ENCODE results near the gene MBTPS1.

The MBTPS1 gene

DNA sequence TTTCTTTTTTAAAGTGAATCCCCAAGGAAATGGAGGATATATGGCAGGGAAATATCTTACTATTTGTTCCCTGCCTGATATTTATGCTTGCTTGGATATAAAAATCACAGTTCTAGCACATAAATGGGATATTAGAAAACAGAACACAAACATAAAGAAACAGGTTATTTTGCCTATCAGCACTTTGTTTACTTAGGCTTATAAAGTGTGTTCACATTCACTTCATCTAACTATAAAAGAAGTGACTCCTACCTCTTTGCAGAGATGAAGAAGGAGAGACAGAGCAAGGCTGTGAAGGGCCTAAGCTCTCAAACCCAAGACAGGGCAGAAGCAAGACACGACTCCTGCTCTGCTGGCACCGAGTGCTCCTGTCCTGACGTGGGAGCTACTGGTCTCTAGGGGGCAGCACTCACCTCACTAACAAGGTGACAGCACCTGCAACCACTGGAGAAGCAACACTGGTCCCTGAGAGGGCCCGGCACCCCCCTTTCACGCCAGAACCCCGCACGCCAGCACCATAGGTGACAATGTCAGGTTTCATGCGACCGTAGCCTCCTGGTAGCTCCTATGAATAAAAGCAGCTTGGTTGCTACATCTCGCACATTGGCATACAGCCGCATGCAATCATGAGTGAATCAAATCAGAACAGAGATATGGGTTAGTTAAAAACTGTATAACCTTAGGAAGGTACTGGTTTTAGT, 32.0 kb downstream of the MBTPS1 start:
- Histone ChIP-seq H3K9me3 (ENCODE audit: control insufficient read depth in 1 of 2, low read length in 2 of 2) (no peaks in the 10 kb centered on the region), H3K4me3 (ENCODE audit: low read depth in 1 of 2, low read length in 2 of 2) (no peak overlapping the region), H3K27ac (ENCODE audit: low read length) (no peak overlapping the region), H3K27me3 (ENCODE audit: low read depth, low read length) (no peaks in the 10 kb centered on the region), H3K36me3 (ENCODE audit: control insufficient read depth in 1 of 2, insufficient read depth in 2 of 2, low read length in 2 of 2) (peaks cover 62 to 68% of the 10 kb centered on the region in 2 donors), H3K4me1 (ENCODE audit: control insufficient read depth in 1 of 2, insufficient read depth in 2 of 2, low read length in 2 of 2) (no peaks in the 10 kb centered on the region)

DNA sequence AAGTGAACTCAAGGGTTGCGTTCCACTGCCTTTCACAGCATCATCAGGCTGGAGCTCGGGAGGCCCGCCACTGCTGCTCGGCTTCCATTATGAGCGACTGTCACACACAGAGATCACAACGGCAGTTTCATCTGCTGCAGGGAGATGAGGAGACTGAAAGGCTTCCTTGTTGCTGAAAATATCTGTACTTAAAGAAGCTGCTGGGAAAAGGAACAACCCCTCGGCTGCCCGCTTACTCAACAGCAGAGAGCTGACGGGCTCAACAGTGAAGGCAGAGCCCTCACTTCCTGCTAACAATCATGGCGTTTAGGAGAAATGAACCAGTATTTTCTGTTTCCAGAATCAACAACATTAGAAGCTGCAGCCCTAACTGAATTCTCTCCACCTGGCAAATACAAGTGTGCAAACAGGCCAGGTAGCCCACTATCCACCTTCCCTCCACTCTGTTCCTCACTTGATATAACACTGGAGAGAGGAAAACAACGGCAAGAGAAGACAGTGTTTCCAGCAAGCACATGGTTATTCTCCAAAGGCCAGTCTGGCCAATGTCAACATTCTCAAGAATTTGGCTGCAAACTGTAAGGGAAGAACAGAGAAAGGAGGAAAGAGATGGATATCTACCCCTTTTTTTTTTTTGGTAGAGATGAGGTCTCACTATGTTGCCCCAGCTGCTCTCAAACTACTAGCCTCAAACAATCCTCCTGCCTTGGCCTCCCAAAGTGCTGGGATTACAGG, 33.7 kb downstream of the MBTPS1 start:
- Histone ChIP-seq H3K4me1 (ENCODE audit: control insufficient read depth in 1 of 2, insufficient read depth in 2 of 2, low read length in 2 of 2) (no peaks in the 10 kb centered on the region), H3K27me3 (ENCODE audit: low read depth, low read length) (no peaks in the 10 kb centered on the region), H3K9me3 (ENCODE audit: control insufficient read depth in 1 of 2, low read length in 2 of 2) (no peaks in the 10 kb centered on the region), H3K36me3 (ENCODE audit: control insufficient read depth in 1 of 2, insufficient read depth in 2 of 2, low read length in 2 of 2) (peaks cover 53 to 62% of the 10 kb centered on the region in 2 donors), H3K27ac (ENCODE audit: low read length) (no peak overlapping the region), H3K4me3 (ENCODE audit: low read depth in 1 of 2, low read length in 2 of 2) (no peak overlapping the region)

DNA sequence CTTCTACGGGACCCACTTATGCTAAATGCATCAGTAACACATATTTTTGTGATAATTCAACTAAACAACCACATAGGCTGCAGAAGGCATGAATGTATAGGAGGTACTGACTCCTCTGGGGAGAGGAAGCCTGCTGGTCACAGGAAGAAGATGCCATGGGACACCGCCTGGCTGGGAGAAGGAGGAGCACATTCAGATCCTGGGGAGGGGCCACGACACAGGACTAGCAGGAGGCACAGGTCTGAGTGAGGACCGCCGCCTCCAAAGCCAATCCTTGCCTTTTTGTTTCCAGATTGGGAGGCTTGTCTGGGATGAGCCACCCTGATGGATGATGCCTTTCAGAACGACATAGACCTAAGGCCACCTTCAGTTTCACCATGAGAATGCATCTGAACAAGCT, 34.6 kb downstream of the MBTPS1 start:
- peaks cover 48 to 56% of the 10 kb centered on the region in 2 donors for H3K36me3 ChIP-seq (ENCODE audit: control insufficient read depth in 1 of 2, insufficient read depth in 2 of 2, low read length in 2 of 2)
- H3K27ac ChIP-seq (ENCODE audit: low read length), result no peak overlapping the region
- H3K4me3 ChIP-seq (ENCODE audit: low read depth in 1 of 2, low read length in 2 of 2), result no peak overlapping the region
- H3K27me3 ChIP-seq (ENCODE audit: low read depth, low read length), result no peaks in the 10 kb centered on the region
- H3K4me1 ChIP-seq (ENCODE audit: control insufficient read depth in 1 of 2, insufficient read depth in 2 of 2, low read length in 2 of 2), result no peaks in the 10 kb centered on the region
- no peaks in the 10 kb centered on the region for H3K9me3 ChIP-seq (ENCODE audit: control insufficient read depth in 1 of 2, low read length in 2 of 2)

DNA sequence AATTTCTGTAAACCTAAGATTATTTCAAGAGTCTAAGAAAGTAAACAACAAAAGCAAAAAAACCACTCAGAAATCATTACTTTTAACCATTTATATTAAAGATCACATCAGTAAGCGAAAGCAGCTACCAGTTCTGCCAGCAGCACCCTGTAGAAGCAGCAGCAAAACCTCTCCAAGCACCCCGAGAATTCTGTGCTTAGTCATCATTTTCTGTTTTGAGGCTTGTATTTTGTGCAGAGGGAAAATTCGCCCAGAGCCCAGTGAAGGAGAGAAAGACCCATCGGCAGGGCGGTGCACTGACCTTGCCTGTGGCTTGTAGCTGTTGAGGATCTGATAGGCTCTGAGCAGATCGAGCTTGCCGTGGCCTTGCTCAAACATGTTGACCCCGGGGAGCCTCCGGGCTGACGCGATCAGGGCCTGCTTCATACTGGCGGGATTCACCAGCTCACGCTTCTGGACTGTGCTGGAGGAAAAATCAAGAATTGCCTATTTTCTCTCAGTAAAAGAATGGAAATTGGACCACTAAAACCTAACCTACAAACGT, 35.2 kb downstream of the MBTPS1 start:
- Histone ChIP-seq H3K27ac (ENCODE audit: low read length) (no peak overlapping the region), H3K36me3 (ENCODE audit: control insufficient read depth in 1 of 2, insufficient read depth in 2 of 2, low read length in 2 of 2) (peaks cover 42 to 55% of the 10 kb centered on the region in 2 donors)

DNA sequence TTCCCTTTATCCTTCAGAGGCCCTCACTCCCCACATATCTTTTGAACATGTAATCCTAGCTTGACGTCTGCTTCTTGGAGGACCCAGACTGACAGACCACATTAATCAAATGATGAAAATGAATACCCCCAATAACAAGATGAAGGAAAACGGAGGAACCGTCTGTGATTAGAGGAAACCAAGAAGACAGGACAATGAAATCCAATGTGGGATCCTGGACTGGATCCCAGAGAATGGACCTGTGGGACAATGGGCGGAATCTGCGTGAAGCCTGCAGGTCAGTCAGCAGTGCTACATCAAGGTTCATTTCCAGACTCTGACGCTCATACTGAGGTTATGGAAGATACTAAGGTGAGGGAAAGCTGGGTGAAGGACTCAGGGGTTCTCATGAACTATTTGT, 35.9 kb downstream of the MBTPS1 start:
- Histone ChIP-seq H3K36me3 (ENCODE audit: control insufficient read depth in 1 of 2, insufficient read depth in 2 of 2, low read length in 2 of 2) (peaks cover 35 to 50% of the 10 kb centered on the region in 2 donors), H3K4me1 (ENCODE audit: control insufficient read depth in 1 of 2, insufficient read depth in 2 of 2, low read length in 2 of 2) (no peaks in the 10 kb centered on the region), H3K9me3 (ENCODE audit: control insufficient read depth in 1 of 2, low read length in 2 of 2) (no peaks in the 10 kb centered on the region), H3K27ac (ENCODE audit: low read length) (no peak overlapping the region), H3K27me3 (ENCODE audit: low read depth, low read length) (no peaks in the 10 kb centered on the region), H3K4me3 (ENCODE audit: low read depth in 1 of 2, low read length in 2 of 2) (no peak overlapping the region)

More for the DNA sequence above, 35.2 kb downstream of the MBTPS1 start:
- H3K27me3 ChIP-seq (ENCODE audit: low read depth, low read length), result no peaks in the 10 kb centered on the region
- H3K9me3 ChIP-seq (ENCODE audit: control insufficient read depth in 1 of 2, low read length in 2 of 2), result no peaks in the 10 kb centered on the region
- no peaks in the 10 kb centered on the region for H3K4me1 ChIP-seq (ENCODE audit: control insufficient read depth in 1 of 2, insufficient read depth in 2 of 2, low read length in 2 of 2)
- H3K4me3 ChIP-seq (ENCODE audit: low read depth in 1 of 2, low read length in 2 of 2), result no peak overlapping the region

DNA sequence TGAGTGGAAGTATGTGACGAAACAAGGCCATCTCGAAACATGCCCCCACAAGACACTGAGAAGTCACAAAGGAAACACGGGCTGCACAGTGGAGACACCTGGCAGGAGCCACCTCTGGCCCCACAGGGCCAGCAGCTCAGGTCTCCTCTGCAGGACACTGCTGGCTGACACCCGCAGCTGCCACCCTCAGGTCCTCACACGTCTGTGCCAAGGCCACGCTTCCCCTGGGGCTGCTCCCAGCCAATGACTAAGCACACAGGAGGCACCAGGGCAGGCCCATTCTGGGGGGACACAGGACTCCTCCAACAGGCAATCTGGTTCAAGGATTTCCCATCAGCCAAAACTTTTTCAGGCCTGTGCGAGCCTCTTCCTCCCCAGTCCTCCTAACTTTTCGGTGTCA, 36.4 kb downstream of the MBTPS1 start:
- Histone ChIP-seq H3K27ac (ENCODE audit: low read length) (no peak overlapping the region), H3K4me3 (ENCODE audit: low read depth in 1 of 2, low read length in 2 of 2) (no peak overlapping the region), H3K4me1 (ENCODE audit: control insufficient read depth in 1 of 2, insufficient read depth in 2 of 2, low read length in 2 of 2) (no peaks in the 10 kb centered on the region), H3K36me3 (ENCODE audit: control insufficient read depth in 1 of 2, insufficient read depth in 2 of 2, low read length in 2 of 2) (peaks cover 39 to 54% of the 10 kb centered on the region in 2 donors), H3K9me3 (ENCODE audit: control insufficient read depth in 1 of 2, low read length in 2 of 2) (no peaks in the 10 kb centered on the region), H3K27me3 (ENCODE audit: low read depth, low read length) (no peaks in the 10 kb centered on the region)

DNA sequence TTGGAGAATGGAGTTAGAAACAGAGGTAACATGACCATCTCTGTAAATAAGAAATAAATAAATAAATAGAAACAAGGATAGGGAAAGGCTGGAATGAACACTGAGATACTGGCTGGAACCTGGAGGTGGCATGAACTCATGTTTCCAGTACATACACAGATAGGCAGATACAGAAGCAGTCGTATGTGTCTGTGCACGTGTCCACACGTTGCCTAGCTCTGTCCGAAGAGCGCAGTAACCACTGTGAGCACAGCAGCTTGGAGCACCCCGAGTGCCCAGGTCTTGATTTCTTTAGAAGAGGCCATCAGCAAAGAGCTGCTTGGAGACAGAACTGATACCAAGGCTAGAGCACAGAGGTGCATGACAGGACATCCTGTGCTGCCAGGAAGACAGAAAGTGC, 37.1 kb downstream of the MBTPS1 start:
- Histone ChIP-seq H3K4me3 (ENCODE audit: low read depth in 1 of 2, low read length in 2 of 2) (no peak overlapping the region), H3K4me1 (ENCODE audit: control insufficient read depth in 1 of 2, insufficient read depth in 2 of 2, low read length in 2 of 2) (no peaks in the 10 kb centered on the region), H3K36me3 (ENCODE audit: control insufficient read depth in 1 of 2, insufficient read depth in 2 of 2, low read length in 2 of 2) (peaks cover 46 to 61% of the 10 kb centered on the region in 2 donors), H3K27me3 (ENCODE audit: low read depth, low read length) (no peaks in the 10 kb centered on the region), H3K27ac (ENCODE audit: low read length) (no peak overlapping the region), H3K9me3 (ENCODE audit: control insufficient read depth in 1 of 2, low read length in 2 of 2) (no peaks in the 10 kb centered on the region)

DNA sequence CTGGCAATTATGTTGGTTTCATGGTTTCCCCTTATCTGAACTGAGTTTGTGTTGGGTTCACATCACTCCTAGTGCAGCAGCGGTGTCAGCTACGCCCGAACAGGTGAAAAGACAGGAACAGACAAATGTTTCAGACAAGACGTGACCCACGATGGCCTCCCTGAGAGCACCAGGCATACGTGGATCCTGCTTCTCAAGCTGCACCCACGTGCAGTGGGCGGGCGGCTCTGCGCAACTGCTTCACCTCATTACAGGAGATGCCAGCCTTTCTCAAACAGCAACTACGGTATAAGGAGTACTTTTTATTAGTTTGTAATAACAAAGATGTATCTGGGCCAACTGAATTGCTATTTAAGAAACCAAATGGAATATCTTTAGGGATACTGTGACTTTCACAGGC, 41.4 kb downstream of the MBTPS1 start:
- Histone ChIP-seq H3K4me1 (ENCODE audit: control insufficient read depth in 1 of 2, insufficient read depth in 2 of 2, low read length in 2 of 2) (no peaks in the 10 kb centered on the region), H3K27ac (ENCODE audit: low read length) (no peak overlapping the region), H3K9me3 (ENCODE audit: control insufficient read depth in 1 of 2, low read length in 2 of 2) (no peaks in the 10 kb centered on the region), H3K36me3 (ENCODE audit: control insufficient read depth in 1 of 2, insufficient read depth in 2 of 2, low read length in 2 of 2) (peaks cover 42 to 73% of the 10 kb centered on the region in 2 donors), H3K4me3 (ENCODE audit: low read depth in 1 of 2, low read length in 2 of 2) (no peak overlapping the region), H3K27me3 (ENCODE audit: low read depth, low read length) (no peaks in the 10 kb centered on the region)

DNA sequence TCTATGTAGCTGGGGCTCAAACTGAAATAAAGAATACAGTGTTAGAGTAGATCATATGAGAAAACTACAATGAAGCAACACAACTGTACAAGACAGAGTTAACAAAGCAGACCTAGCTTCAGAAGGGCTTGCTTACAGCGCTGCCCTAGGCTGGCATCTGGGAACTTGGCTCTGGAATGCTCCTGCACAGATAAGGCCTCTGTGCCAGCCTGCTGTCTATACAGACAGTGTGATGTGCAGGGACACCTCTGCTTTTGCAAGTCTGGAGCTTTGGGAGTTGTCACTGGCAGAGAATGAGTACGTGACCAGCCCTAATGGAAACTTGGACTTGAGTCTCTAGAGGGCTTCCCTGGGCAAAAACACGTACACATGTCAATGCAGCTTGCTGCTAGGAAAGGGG, 42.0 kb downstream of the MBTPS1 start:
- no peaks in the 10 kb centered on the region for H3K4me1 ChIP-seq (ENCODE audit: control insufficient read depth in 1 of 2, insufficient read depth in 2 of 2, low read length in 2 of 2)
- no peak overlapping the region for H3K27ac ChIP-seq (ENCODE audit: low read length)
- H3K36me3 ChIP-seq (ENCODE audit: control insufficient read depth in 1 of 2, insufficient read depth in 2 of 2, low read length in 2 of 2), result peaks cover 42 to 73% of the 10 kb centered on the region in 2 donors
- H3K4me3 ChIP-seq (ENCODE audit: low read depth in 1 of 2, low read length in 2 of 2), result no peak overlapping the region
- H3K9me3 ChIP-seq (ENCODE audit: control insufficient read depth in 1 of 2, low read length in 2 of 2), result no peaks in the 10 kb centered on the region
- no peaks in the 10 kb centered on the region for H3K27me3 ChIP-seq (ENCODE audit: low read depth, low read length)

DNA sequence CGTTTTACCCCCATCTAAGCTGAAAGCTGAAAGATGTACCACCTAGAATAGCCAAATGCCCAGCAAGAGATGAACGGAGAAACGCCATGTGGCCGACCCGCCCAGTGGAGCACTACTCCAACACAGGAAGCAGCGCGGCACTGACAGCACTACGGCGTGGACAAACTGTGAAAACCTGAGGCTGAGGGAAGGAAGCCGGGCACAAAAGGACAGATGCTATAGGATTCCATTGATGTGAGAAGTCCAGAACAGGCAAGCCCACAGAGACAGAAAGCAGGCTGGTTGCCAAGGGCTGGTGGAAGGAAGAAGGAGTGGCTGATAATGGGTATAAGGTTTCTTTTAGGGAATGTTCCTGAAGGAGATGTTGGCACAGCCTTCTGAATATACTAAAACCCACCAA, 44.7 kb downstream of the MBTPS1 start:
- Histone ChIP-seq H3K4me3 (ENCODE audit: low read depth in 1 of 2, low read length in 2 of 2) (no peak overlapping the region), H3K9me3 (ENCODE audit: control insufficient read depth in 1 of 2, low read length in 2 of 2) (no peaks in the 10 kb centered on the region), H3K36me3 (ENCODE audit: control insufficient read depth in 1 of 2, insufficient read depth in 2 of 2, low read length in 2 of 2) (peaks cover 68 to 83% of the 10 kb centered on the region in 2 donors), H3K27me3 (ENCODE audit: low read depth, low read length) (no peaks in the 10 kb centered on the region), H3K27ac (ENCODE audit: low read length) (no peak overlapping the region), H3K4me1 (ENCODE audit: control insufficient read depth in 1 of 2, insufficient read depth in 2 of 2, low read length in 2 of 2) (no peaks in the 10 kb centered on the region)

DNA sequence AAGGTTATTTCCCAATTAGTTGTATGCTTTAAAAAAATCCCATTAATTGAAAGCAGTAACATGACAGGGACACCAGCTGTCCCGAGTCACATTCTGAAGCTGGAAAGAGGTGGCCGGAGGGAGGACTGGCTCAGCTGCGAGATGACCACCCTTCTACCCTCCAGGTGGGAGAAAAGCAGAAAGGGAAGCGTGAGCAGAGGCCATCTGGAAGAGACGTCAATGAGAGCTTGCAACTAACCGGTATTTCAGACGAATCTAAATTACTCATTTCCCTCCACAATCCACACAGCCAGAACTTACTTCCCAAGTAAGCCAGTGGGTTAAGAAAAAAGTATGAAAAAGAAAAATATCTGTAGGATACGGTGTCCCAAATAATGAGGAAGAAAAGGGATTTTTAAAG, 45.6 kb downstream of the MBTPS1 start:
- Histone ChIP-seq H3K4me1 (ENCODE audit: control insufficient read depth in 1 of 2, insufficient read depth in 2 of 2, low read length in 2 of 2) (no peaks in the 10 kb centered on the region), H3K27me3 (ENCODE audit: low read depth, low read length) (no peaks in the 10 kb centered on the region), H3K36me3 (ENCODE audit: control insufficient read depth in 1 of 2, insufficient read depth in 2 of 2, low read length in 2 of 2) (peaks cover 76 to 83% of the 10 kb centered on the region in 2 donors), H3K9me3 (ENCODE audit: control insufficient read depth in 1 of 2, low read length in 2 of 2) (no peaks in the 10 kb centered on the region), H3K27ac (ENCODE audit: low read length) (no peak overlapping the region), H3K4me3 (ENCODE audit: low read depth in 1 of 2, low read length in 2 of 2) (no peak overlapping the region)

Data from muscle layer of duodenum (tissue), 2 donors.